NT2/D1 (cell line): Measurements from ENCODE around the gene RERE.

Experiments
- SUZ12 ChIP-seq: IDR thresholded peaks from 2 replicates; pipeline ENCODE4 v1.6.1; 2011; ENCODE audit not compliant: insufficient read length, insufficient read depth; ENCODE audit errors: extremely low read depth
- YY1 ChIP-seq: IDR thresholded peaks from 2 replicates; pipeline ENCODE4 v1.6.1; 2011; ENCODE audit not compliant: insufficient read length, insufficient read depth
- ZNF274 ChIP-seq: IDR thresholded peaks from 2 replicates; pipeline ENCODE4 v1.6.1; 2011; ENCODE audit warnings: mild to moderate bottlenecking, low read depth, low read length

DNA sequence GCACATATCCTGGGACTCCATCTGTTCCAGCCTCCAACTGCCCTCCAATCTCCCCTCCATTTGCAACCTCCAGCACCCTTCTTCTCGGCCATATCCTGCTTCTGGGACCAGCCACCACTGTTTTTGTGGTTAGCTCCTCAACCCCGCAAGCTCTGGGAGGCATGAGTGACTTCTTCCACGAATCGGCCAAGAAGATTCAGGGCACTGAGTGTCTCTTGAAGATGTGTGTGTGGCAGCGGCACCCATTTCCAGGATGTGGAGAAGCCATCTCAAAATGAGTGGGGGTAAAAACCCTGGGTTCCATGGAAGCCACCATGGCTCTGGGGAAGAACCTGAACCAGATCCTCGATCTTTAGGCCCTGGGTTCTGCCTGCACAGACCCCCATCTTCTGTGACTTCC is 304.9 kb downstream of the RERE start:
- no peak for TF ChIP-seq YY1
- no peak for TF ChIP-seq ZNF274
- no peak for TF ChIP-seq SUZ12
